ENCODE results near the gene GRIK3.

DNA sequence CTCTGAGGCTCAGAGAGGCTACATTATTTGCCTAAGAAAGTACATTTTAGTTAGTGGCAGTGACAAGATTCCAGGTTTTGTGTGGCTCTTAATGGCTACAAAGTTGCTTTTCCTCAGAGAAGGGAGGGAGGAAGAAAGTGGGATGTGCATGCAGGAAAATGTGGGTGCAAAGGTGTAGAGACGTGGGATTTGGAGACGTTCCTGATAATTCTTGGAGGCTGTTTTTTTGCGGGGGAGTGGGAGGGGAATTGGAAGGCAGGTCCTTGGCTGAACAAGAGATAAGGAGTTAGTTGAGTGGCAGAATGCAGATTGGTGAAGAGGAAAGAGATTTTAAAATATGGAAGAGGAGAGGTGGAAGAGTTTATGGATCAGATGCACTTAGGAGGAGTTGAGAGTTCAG, 258.1 kb downstream of the GRIK3 start:
- TF ChIP-seq FOXK2 (IDR thresholded peaks at IDR 0.05) (no peak), PKNOX1 (IDR thresholded peaks at IDR 0.05) (no peak), FOXA1 (IDR thresholded peaks at IDR 0.05) (no peak), ZNF384 (IDR thresholded peaks at IDR 0.05) (no peak), FOXM1 (IDR thresholded peaks at IDR 0.05; ENCODE audit: borderline replicate concordance) (no peak)

Measured in HEK293T (cell line).